ENCODE data around the gene HCAR3. TPM values are rescaled to one million over a fixed set of nuclear protein-coding genes. Genes with fewer than 3 reads are reported as not detected.

Gene HCAR3
- total and polyA plus RNA-seq, 4 donors = 0.08 to 1.3 (median 0.10) TPM; not detected in 1

DNA sequence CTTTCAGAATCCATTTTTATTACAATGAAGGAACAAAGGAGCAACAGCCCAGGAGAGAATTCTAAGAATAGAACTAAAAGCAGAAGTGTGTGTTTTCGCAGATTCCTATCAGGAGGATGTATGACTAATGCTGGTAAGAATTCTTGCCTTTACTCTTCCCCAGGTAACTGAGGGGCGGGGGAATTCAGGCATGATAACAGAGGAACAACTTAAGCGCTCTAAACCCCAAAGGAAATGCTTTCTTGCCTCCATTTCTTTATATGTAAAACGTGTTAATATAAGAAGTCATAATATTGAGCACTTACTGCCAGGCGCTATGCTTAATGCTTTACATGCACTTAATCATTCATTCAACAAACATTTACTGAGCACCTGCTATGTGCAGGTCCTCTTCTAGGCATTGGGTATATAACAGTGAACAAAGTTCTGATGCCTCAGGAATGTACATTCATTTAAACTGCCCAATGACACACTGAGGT lies 9.5 kb upstream of the HCAR3 start:
- H3K4me3 ChIP-seq (ENCODE audit: low read depth in 1 of 3, low read length in 3 of 3) = no peak overlapping the region
- H3K27me3 ChIP-seq (ENCODE audit: control insufficient read depth in 4 of 4, insufficient read depth in 4 of 4, low read length in 3 of 4) = no peaks in the 10 kb centered on the region
- no peaks in the 10 kb centered on the region for H3K36me3 ChIP-seq (ENCODE audit: control insufficient read depth in 4 of 4, insufficient read depth in 3 of 4, low read depth in 1 of 4, low read length in 3 of 4)
- H3K4me1 ChIP-seq (ENCODE audit: control insufficient read depth in 4 of 4, insufficient read depth in 4 of 4, low read length in 3 of 4) = peaks cover 0 to 3% (median 0%) of the 10 kb centered on the region in 4 donors
- no peak for DNase-seq (ENCODE audit: low spot score)
- H3K27ac ChIP-seq (ENCODE audit: low read depth in 1 of 2, low read length in 2 of 2) = no peak overlapping the region
- H3K9me3 ChIP-seq (ENCODE audit: control insufficient read depth in 4 of 4, low read length in 3 of 4) = no peaks in the 10 kb centered on the region
- WGBS = 68% methylated on average over 5 of the region's 5 CpGs
- no peak overlapping the region for H3K9ac ChIP-seq (ENCODE audit: low read depth in 1 of 2, low read length in 2 of 2)
- no peak for TF ChIP-seq FOXA2 (IDR thresholded peaks at IDR 0.05)
- no peak for TF ChIP-seq NR2F2 (IDR thresholded peaks at IDR 0.05)
- TF ChIP-seq TAF1 (conservative IDR thresholded peaks at IDR 0.05) = no peak
- TF ChIP-seq EGR1 (IDR thresholded peaks at IDR 0.05; ENCODE audit: low read depth in 2 of 2) = no peak
- TF ChIP-seq GABPA (IDR thresholded peaks at IDR 0.05 in 1 of 2, conservative IDR thresholded peaks at IDR 0.05 in 1 of 2) = no peak
- no peak for TF ChIP-seq HNF4A (conservative IDR thresholded peaks at IDR 0.05)
- TF ChIP-seq RXRA (IDR thresholded peaks at IDR 0.05) = no peak
- TF ChIP-seq RAD21 (IDR thresholded peaks at IDR 0.05) = no peak
- TF ChIP-seq, protein P1, sequence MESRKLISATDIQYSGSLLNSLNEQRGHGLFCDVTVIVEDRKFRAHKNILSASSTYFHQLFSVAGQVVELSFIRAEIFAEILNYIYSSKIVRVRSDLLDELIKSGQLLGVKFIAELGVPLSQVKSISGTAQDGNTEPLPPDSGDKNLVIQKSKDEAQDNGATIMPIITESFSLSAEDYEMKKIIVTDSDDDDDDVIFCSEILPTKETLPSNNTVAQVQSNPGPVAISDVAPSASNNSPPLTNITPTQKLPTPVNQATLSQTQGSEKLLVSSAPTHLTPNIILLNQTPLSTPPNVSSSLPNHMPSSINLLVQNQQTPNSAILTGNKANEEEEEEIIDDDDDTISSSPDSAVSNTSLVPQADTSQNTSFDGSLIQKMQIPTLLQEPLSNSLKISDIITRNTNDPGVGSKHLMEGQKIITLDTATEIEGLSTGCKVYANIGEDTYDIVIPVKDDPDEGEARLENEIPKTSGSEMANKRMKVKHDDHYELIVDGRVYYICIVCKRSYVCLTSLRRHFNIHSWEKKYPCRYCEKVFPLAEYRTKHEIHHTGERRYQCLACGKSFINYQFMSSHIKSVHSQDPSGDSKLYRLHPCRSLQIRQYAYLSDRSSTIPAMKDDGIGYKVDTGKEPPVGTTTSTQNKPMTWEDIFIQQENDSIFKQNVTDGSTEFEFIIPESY (IDR thresholded peaks at IDR 0.05) = no peak
- TF ChIP-seq, protein P2, sequence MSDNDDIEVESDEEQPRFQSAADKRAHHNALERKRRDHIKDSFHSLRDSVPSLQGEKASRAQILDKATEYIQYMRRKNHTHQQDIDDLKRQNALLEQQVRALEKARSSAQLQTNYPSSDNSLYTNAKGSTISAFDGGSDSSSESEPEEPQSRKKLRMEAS (IDR thresholded peaks at IDR 0.05) = no peak
- TF ChIP-seq, protein P3, sequence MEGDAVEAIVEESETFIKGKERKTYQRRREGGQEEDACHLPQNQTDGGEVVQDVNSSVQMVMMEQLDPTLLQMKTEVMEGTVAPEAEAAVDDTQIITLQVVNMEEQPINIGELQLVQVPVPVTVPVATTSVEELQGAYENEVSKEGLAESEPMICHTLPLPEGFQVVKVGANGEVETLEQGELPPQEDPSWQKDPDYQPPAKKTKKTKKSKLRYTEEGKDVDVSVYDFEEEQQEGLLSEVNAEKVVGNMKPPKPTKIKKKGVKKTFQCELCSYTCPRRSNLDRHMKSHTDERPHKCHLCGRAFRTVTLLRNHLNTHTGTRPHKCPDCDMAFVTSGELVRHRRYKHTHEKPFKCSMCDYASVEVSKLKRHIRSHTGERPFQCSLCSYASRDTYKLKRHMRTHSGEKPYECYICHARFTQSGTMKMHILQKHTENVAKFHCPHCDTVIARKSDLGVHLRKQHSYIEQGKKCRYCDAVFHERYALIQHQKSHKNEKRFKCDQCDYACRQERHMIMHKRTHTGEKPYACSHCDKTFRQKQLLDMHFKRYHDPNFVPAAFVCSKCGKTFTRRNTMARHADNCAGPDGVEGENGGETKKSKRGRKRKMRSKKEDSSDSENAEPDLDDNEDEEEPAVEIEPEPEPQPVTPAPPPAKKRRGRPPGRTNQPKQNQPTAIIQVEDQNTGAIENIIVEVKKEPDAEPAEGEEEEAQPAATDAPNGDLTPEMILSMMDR (IDR thresholded peaks at IDR 0.05; ENCODE audit: low read depth, low read length, missing input control) = no peak
- no peak for TF ChIP-seq YY1 (IDR thresholded peaks at IDR 0.05)
- TF ChIP-seq, protein P4, sequence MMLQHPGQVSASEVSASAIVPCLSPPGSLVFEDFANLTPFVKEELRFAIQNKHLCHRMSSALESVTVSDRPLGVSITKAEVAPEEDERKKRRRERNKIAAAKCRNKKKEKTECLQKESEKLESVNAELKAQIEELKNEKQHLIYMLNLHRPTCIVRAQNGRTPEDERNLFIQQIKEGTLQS (IDR thresholded peaks at IDR 0.05) = no peak
- TF ChIP-seq, protein P5, sequence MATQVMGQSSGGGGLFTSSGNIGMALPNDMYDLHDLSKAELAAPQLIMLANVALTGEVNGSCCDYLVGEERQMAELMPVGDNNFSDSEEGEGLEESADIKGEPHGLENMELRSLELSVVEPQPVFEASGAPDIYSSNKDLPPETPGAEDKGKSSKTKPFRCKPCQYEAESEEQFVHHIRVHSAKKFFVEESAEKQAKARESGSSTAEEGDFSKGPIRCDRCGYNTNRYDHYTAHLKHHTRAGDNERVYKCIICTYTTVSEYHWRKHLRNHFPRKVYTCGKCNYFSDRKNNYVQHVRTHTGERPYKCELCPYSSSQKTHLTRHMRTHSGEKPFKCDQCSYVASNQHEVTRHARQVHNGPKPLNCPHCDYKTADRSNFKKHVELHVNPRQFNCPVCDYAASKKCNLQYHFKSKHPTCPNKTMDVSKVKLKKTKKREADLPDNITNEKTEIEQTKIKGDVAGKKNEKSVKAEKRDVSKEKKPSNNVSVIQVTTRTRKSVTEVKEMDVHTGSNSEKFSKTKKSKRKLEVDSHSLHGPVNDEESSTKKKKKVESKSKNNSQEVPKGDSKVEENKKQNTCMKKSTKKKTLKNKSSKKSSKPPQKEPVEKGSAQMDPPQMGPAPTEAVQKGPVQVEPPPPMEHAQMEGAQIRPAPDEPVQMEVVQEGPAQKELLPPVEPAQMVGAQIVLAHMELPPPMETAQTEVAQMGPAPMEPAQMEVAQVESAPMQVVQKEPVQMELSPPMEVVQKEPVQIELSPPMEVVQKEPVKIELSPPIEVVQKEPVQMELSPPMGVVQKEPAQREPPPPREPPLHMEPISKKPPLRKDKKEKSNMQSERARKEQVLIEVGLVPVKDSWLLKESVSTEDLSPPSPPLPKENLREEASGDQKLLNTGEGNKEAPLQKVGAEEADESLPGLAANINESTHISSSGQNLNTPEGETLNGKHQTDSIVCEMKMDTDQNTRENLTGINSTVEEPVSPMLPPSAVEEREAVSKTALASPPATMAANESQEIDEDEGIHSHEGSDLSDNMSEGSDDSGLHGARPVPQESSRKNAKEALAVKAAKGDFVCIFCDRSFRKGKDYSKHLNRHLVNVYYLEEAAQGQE (IDR thresholded peaks at IDR 0.05) = no peak
- no peak for TF ChIP-seq SP1 (IDR thresholded peaks at IDR 0.05)
